NCI-H82 treated with DMSO at 0.1 percent for 48 hours (cell line): ENCODE measurements around the gene SIM1.

Experiments used
- DNase-seq: peaks from one replicate; lab custom pipeline; 2025; ENCODE audit not compliant: unreplicated experiment; lab: John Stamatoyannopoulos, UW

Gene SIM1

GRCh38 chr6:100470422-100471120 is 5.8 kb upstream of the SIM1 start:
- DNase-seq = no peak

- no peak for DNase-seq
These were observed 4.6 kb upstream of the SIM1 start for GRCh38 chr6:100469101-100469859.

- no peak for DNase-seq
These were observed 3.4 kb upstream of the SIM1 start for GRCh38 chr6:100468016-100468622.

- no peak for DNase-seq
These were observed 2.7 kb upstream of the SIM1 start for GRCh38 chr6:100467129-100468015.

- DNase-seq = no peak
These were observed 1.8 kb upstream of the SIM1 start for GRCh38 chr6:100466410-100467128.

GRCh38 chr6:100465701-100466409 is 1.1 kb upstream of the SIM1 start:
- DNase-seq = no peak

- DNase-seq = no peak
These were observed 414 bp downstream of the SIM1 start for GRCh38 chr6:100464162-100464851.

- DNase-seq = no peak
These were observed 1.0 kb downstream of the SIM1 start for GRCh38 chr6:100463630-100464161.

- no peak for DNase-seq
These were observed 1.8 kb downstream of the SIM1 start for GRCh38 chr6:100462706-100463629.

GRCh38 chr6:100461917-100462705 is 2.6 kb downstream of the SIM1 start:
- no peak for DNase-seq

GRCh38 chr6:100461278-100461916 is 3.3 kb downstream of the SIM1 start:
- DNase-seq = peak; percentile 53

GRCh38 chr6:100460650-100461204 is 4.0 kb downstream of the SIM1 start:
- DNase-seq = peak; percentile 30

- no peak for DNase-seq
These were observed 5.0 kb downstream of the SIM1 start for GRCh38 chr6:100459592-100460184.

- no peak for DNase-seq
These were observed 5.7 kb downstream of the SIM1 start for GRCh38 chr6:100458841-100459591.

- no peak for DNase-seq
These were observed 7.3 kb downstream of the SIM1 start for GRCh38 chr6:100457311-100457990.
